A549 treated with CORT108297 at 1 μM for 4 hours (cell line): Measurements from ENCODE around the gene KRT222. TPM values are rescaled to one million over a fixed set of nuclear protein-coding genes. Genes with fewer than 3 reads are reported as not detected.

Experiments
- total RNA-seq: library from RNA; stranded (reverse); fragments of 200-300 nt; extraction: Qiagen RNA extraction; gene quantifications from 5 replicates; pipeline ENCODE4 v1.2.3, GENCODE V29; 2022

The KRT222 gene
- total RNA-seq = 0.27 to 0.69 TPM (median 0.52 TPM) in 5 replicates

GRCh38 chr17:40664582-40665333 lies at the start of gene KRT222:
Gene KRT222, minus strand, starts transcription at chr17:40665177. Its CDS starts 78 bp downstream, at chr17:40665099.

GRCh38 chr17:40703652-40704051 lies 38.7 kb upstream of the KRT222 start, which contains the start of gene KRT24:
Gene KRT24, minus strand, starts transcription at chr17:40703752. Its CDS starts 59 bp downstream, at chr17:40703693.

GRCh38 chr17:40647624-40648383 lies 17.2 kb downstream of the KRT222 start, which contains the start of gene SMARCE1:
Gene SMARCE1, minus strand, starts transcription at chr17:40647818. Its CDS starts 2,016 bp downstream, at chr17:40645802.

Other genes with a start within 250 kb of the KRT222 start
- gene TOP2A, start 247.3 kb downstream of the KRT222 start, total RNA-seq = 206 to 295 TPM (median 221 TPM) in 5 replicates
- 2,114 to 2,923 TPM (median 2,705 TPM) in 5 replicates for gene IGFBP4, start 221.7 kb downstream of the KRT222 start, total RNA-seq
- gene TNS4, start 163.6 kb downstream of the KRT222 start, total RNA-seq = 118 to 182 TPM (median 158 TPM) in 5 replicates
- gene CCR7, start 99.7 kb downstream of the KRT222 start, total RNA-seq = 0.51 to 1.1 TPM (median 1.0 TPM) in 5 replicates
- 107 to 116 TPM (median 111 TPM) in 5 replicates for gene SMARCE1, start 17.4 kb downstream of the KRT222 start, total RNA-seq
- not detected in 5 replicates for gene KRT24, start 38.6 kb upstream of the KRT222 start, total RNA-seq
- not detected in 5 replicates for gene KRT25, start 90.2 kb upstream of the KRT222 start, total RNA-seq
- not detected in 5 replicates for gene KRT26, start 107.0 kb upstream of the KRT222 start, total RNA-seq
- gene KRT27, start 117.4 kb upstream of the KRT222 start, total RNA-seq = not detected in 5 replicates
- gene KRT28, start 134.8 kb upstream of the KRT222 start, total RNA-seq = not detected in 5 replicates
- gene KRT10, start 157.4 kb upstream of the KRT222 start, total RNA-seq = 79.3 to 132 TPM (median 110 TPM) in 5 replicates
- gene KRT12, start 202.0 kb upstream of the KRT222 start, total RNA-seq = not detected in 5 replicates
- gene KRT20, start 220.1 kb upstream of the KRT222 start, total RNA-seq = 0.18 to 0.28 TPM (median 0.26 TPM) in 5 replicates